Measurements from ENCODE around the gene TMEM37. TPM values are rescaled to one million over a fixed set of nuclear protein-coding genes. Genes with fewer than 3 reads are reported as not detected.

TMEM37 gene
- total and polyA plus RNA-seq, 9 of the 15 experiments (the other 6 are each of a cell fraction or from before 2014, with no cell fraction given): 0.03 to 0.64 (median 0.31) TPM; not detected in 1

GRCh38 chr2:119472749-119473148 is 41.1 kb downstream of the TMEM37 start:
- Histone ChIP-seq H3K4me2 (ENCODE audit: insufficient read depth, low read length) (no peak overlapping the region), H3K4me3 (no peak overlapping the region), H3K4me1 (replicated peaks in 1 of 2; ENCODE audit: control insufficient read depth in 2 of 2, insufficient read depth in 2 of 2, low read length in 2 of 2) (no peaks in the 10 kb centered on the region), H2AFZ (ENCODE audit: low read depth, low read length) (no peak overlapping the region), H3K27me3 (ENCODE audit: control insufficient read depth in 2 of 2, insufficient read depth in 2 of 2, low read length in 2 of 2) (peaks cover 6 to 41% of the 10 kb centered on the region in 2 experiments; a peak in 4 of 5 replicates), H4K20me1 (replicated peaks; ENCODE audit: control insufficient read depth, insufficient read depth, low read length) (peaks cover 3% of the 10 kb centered on the region), H3K9me1 (ENCODE audit: control insufficient read depth, insufficient read depth, low read length) (no peaks in the 10 kb centered on the region), H3K36me3 (ENCODE audit: control insufficient read depth, insufficient read depth, low read length) (no peaks in the 10 kb centered on the region), H3K79me2 (ENCODE audit: control insufficient read depth, insufficient read depth, low read length) (no peaks in the 10 kb centered on the region), H3K27ac (ENCODE audit: extremely low read depth, low read depth, low read length) (no peak overlapping the region), H3K9ac (ENCODE audit: insufficient read depth in 1 of 2, low read depth in 2 of 2, low read length in 2 of 2) (no peak overlapping the region), H3K9me3 (replicated peaks; ENCODE audit: control insufficient read depth, insufficient read depth, low read depth, low read length) (no peaks in the 10 kb centered on the region)
- 2% methylated on average over 8 of the region's 8 CpGs for WGBS (ENCODE audit: insufficient coverage, low coverage, missing lambda C conversion rate)
- no peak for FAIRE-seq
- TF ChIP-seq ZNF146 (CRISPR knock-in tag; IDR thresholded peaks at IDR 0.05; ENCODE audit: unreplicated experiment) (no peak), ZNF507 (tag; conservative IDR thresholded peaks at IDR 0.05) (no peak), THRAP3 (IDR thresholded peaks at IDR 0.05; ENCODE audit: borderline replicate concordance) (no peak), MAFF (IDR thresholded peaks at IDR 0.05; ENCODE audit: low read length) (no peak), IRF2 (CRISPR knock-in tag; IDR thresholded peaks at IDR 0.05) (no peak), PHF8 (IDR thresholded peaks at IDR 0.05; ENCODE audit: borderline replicate concordance, low read length) (no peak), KLF13 (tag; IDR thresholded peaks at IDR 0.05; ENCODE audit: borderline replicate concordance, low read depth) (no peak), ZNF639 (CRISPR knock-in tag; conservative IDR thresholded peaks at IDR 0.05 in 1 of 2, IDR thresholded peaks at IDR 0.05 in 1 of 2) (no peak), POLR2B (IDR thresholded peaks at IDR 0.05; ENCODE audit: low read depth, partially characterized antibody) (no peak), RAD51 (IDR thresholded peaks at IDR 0.05; ENCODE audit: borderline replicate concordance, low read depth) (no peak), TRIM24 (IDR thresholded peaks at IDR 0.05) (no peak), ZNF398 (CRISPR knock-in tag; IDR thresholded peaks at IDR 0.05) (no peak), MAX (CRISPR knock-in tag; IDR thresholded peaks at IDR 0.05) (no peak), ADNP (tag; IDR thresholded peaks at IDR 0.05) (no peak), ASH1L (IDR thresholded peaks at IDR 0.05; ENCODE audit: borderline replicate concordance, low read depth, partially characterized antibody) (no peak), ZNF589 (CRISPR knock-in tag; IDR thresholded peaks at IDR 0.05; ENCODE audit: low read depth) (no peak)
- intact Hi-C loops (cut with micrococcal nuclease) (loop anchor here (10.0 kb wide), 1 partner anchor 448 kb away; no protein-coding TSS in a partner anchor), in situ Hi-C loops (cut with MboI) (loop anchor here (5.0 kb wide), 1 partner anchor 160 kb away; no protein-coding TSS in a partner anchor)
- no TSS peak for BruUV-seq (replicated peaks)
- POLR2A ChIA-PET: interaction anchor here (0.5 kb wide), 1 partner anchor 29 kb away, joined by 3 read pairs; no protein-coding TSS in a partner anchor
- no peak for DNase-seq (ENCODE audit: extremely low read depth in 1 of 4, low spot score in 3 of 4)
- ATAC-seq: no peak
- CTCF ChIA-PET (ENCODE audit: low intra/inter-chr PET ratio): no interaction called here

Data from K562 (cell line).